Ascending aorta (tissue), 2 donors: ENCODE measurements around the gene RASD2. TPM values are rescaled to one million over a fixed set of nuclear protein-coding genes. Genes with fewer than 3 reads are reported as not detected.

ENCODE experiments used
- DNase-seq, 2 donors: peaks; one replicate each; pipeline ENCODE4 v3.0.0-alpha.2; 2019; ENCODE audit warnings: low spot score in 2 of 2
- H3K27ac ChIP-seq, 2 donors: fragments of 200-600 bp; sonication (generic); one replicate each; pipeline ENCODE4 v1.5.1; 2016 to 2017; ENCODE audit warnings: mild to moderate bottlenecking in 1 of 2
- H3K27me3 ChIP-seq: fragments of 200-600 bp; sonication (generic); one replicate; pipeline ENCODE4 v1.5.1; 2017
- H3K36me3 ChIP-seq, 2 donors: fragments of 200-600 bp; sonication (generic); one replicate each; pipeline ENCODE4 v1.5.1; 2016
- H3K4me1 ChIP-seq, 2 donors: fragments of 200-600 bp; sonication (generic); one replicate each; pipeline ENCODE4 v1.5.1; 2016 to 2017; ENCODE audit warnings: mild to moderate bottlenecking in 1 of 2
- H3K4me3 ChIP-seq, 2 donors: fragments of 200-600 bp; sonication (generic); one replicate each; pipeline ENCODE4 v1.5.1; 2016 to 2017; ENCODE audit warnings: mild to moderate bottlenecking in 1 of 2
- H3K9me3 ChIP-seq, 2 donors: fragments of 200-600 bp; sonication (generic); one replicate each; pipeline ENCODE4 v1.5.1; 2016
- CTCF ChIP-seq, 3 experiments: fragments of 200-600 bp in 2 of 3; fragments of 450-650 bp in 1 of 3; sonication (generic) in 2 of 3; IDR thresholded peaks; one replicate each; pipeline ENCODE4 v1.5.1; 2016 to 2019; ENCODE audit warnings: antibody characterized with exemption in 3 of 3, mild to moderate bottlenecking in 1 of 3, moderate library complexity in 1 of 3
- intact Hi-C: fragments of 100-400 bp; cut with DNase I; formaldehyde crosslinking; loops from one replicate; pipeline ENCODE4 v1.15.1; 2023
- total RNA-seq: library from RNA; depleted of rRNA; stranded (reverse); fragments of >200 nt; gene quantifications from one replicate; pipeline ENCODE4 v1.1.0, GENCODE V29; 2016

The RASD2 gene
- total RNA-seq, 1 donor from 2014 or later: 6.6 TPM

GRCh38 chr22:35555946-35556547 is 15.4 kb downstream of the RASD2 start:
- no peaks in the 10 kb centered on the region for H3K27me3 ChIP-seq
- intact Hi-C loops: no loop called here
- H3K4me3 ChIP-seq: no peak overlapping the region
- TF ChIP-seq CTCF (IDR thresholded peaks at IDR 0.05): no peak
- H3K36me3 ChIP-seq: peaks cover 3 to 6% of the 10 kb centered on the region in 2 donors
- DNase-seq: no peak
- no peaks in the 10 kb centered on the region for H3K4me1 ChIP-seq
- no peak overlapping the region for H3K27ac ChIP-seq
- no peaks in the 10 kb centered on the region for H3K9me3 ChIP-seq

- DNase-seq: no peak
- H3K9me3 ChIP-seq: no peaks in the 10 kb centered on the region
- H3K36me3 ChIP-seq: peaks cover 3 to 5% of the 10 kb centered on the region in 2 donors
- H3K4me3 ChIP-seq: no peak overlapping the region
- TF ChIP-seq CTCF (IDR thresholded peaks at IDR 0.05): no peak
- intact Hi-C loops: no loop called here
- no peak overlapping the region for H3K27ac ChIP-seq
- H3K27me3 ChIP-seq: no peaks in the 10 kb centered on the region
- H3K4me1 ChIP-seq: no peaks in the 10 kb centered on the region
Measured at GRCh38 chr22:35556666-35557065, 16.0 kb downstream of the RASD2 start.

GRCh38 chr22:35558031-35558430 is 17.4 kb downstream of the RASD2 start:
- no peaks in the 10 kb centered on the region for H3K4me1 ChIP-seq
- no peaks in the 10 kb centered on the region for H3K27me3 ChIP-seq
- no peak overlapping the region for H3K27ac ChIP-seq
- intact Hi-C loops: no loop called here
- no peak for TF ChIP-seq CTCF (IDR thresholded peaks at IDR 0.05)
- no peaks in the 10 kb centered on the region for H3K36me3 ChIP-seq
- no peak overlapping the region for H3K4me3 ChIP-seq
- no peaks in the 10 kb centered on the region for H3K9me3 ChIP-seq
- DNase-seq: no peak

- Histone ChIP-seq H3K4me3 (no peak overlapping the region), H3K4me1 (no peaks in the 10 kb centered on the region), H3K27me3 (no peaks in the 10 kb centered on the region), H3K9me3 (no peaks in the 10 kb centered on the region), H3K36me3 (no peaks in the 10 kb centered on the region), H3K27ac (no peak overlapping the region)
- no peak for TF ChIP-seq CTCF (IDR thresholded peaks at IDR 0.05)
- DNase-seq: no peak
- intact Hi-C loops: no loop called here
Measured at GRCh38 chr22:35558719-35559118, 18.1 kb downstream of the RASD2 start.

- no peak overlapping the region for H3K27ac ChIP-seq
- H3K36me3 ChIP-seq: no peaks in the 10 kb centered on the region
- H3K9me3 ChIP-seq: no peaks in the 10 kb centered on the region
Measured at GRCh38 chr22:35559354-35560005, 18.8 kb downstream of the RASD2 start.

More at GRCh38 chr22:35559354-35560005, 18.8 kb downstream of the RASD2 start:
- no peak for DNase-seq
- H3K4me1 ChIP-seq: no peaks in the 10 kb centered on the region
- no peaks in the 10 kb centered on the region for H3K27me3 ChIP-seq
- intact Hi-C loops: no loop called here
- H3K4me3 ChIP-seq: no peak overlapping the region
- TF ChIP-seq CTCF (IDR thresholded peaks at IDR 0.05): no peak
